ENCODE data around the gene ERAL1. TPM values are rescaled to one million over a fixed set of nuclear protein-coding genes. Genes with fewer than 3 reads are reported as not detected.

The ERAL1 gene
- total RNA-seq, 4 donors from 2014 or later, result 24.5 to 38.0 (median 27.7) TPM

DNA sequence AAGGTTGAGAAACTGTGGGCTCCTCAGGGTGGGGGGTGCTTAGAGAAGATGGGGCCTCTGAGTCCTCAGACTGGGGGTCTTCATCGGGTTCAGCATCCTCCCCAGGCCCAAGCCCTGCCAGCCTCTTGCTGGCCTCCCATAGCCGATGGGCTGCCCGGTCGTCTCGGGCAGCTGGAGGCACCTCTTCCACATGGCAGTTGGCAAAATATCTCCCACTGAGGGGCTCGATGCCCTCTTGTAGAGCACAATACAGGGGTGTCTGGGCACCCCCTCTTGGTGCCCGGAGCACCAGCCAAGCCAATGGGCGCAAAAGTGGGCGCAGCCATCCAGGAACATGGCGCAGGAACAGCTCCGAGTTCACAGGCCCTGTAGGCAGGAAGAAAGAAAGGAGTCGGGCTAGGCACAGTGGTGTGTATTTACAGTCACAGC lies 43.7 kb downstream of the ERAL1 start:
- TF ChIP-seq CTCF (IDR thresholded peaks at IDR 0.05) (no peak), EP300 (IDR thresholded peaks at IDR 0.05) (no peak), POLR2A (IDR thresholded peaks at IDR 0.05; ENCODE audit: low read depth) (no peak), POLR2AphosphoS5 (IDR thresholded peaks at IDR 0.05) (no peak)
- Histone ChIP-seq H3K27ac (replicated peaks in 1 of 4) (peak overlapping the region; percentile 85 to 97 (median 94)), H3K4me1 (peaks cover 39 to 68% (median 52%) of the 10 kb centered on the region in 4 donors), H3K27me3 (peaks cover 0 to 5% (median 0%) of the 10 kb centered on the region in 4 donors), H3K36me3 (no peaks in the 10 kb centered on the region), H3K4me3 (no peak overlapping the region), H3K9me3 (no peaks in the 10 kb centered on the region)
- DNase-seq (ENCODE audit: extremely low spot score), result no peak
- intact Hi-C loops (cut with DNase I), result loop anchor here (5.0 to 10.0 kb wide), 2 partner anchors 46 to 141 kb away; no protein-coding TSS in a partner anchor
- 81% methylated on average over 8 of the region's 12 CpGs for WGBS

DNA sequence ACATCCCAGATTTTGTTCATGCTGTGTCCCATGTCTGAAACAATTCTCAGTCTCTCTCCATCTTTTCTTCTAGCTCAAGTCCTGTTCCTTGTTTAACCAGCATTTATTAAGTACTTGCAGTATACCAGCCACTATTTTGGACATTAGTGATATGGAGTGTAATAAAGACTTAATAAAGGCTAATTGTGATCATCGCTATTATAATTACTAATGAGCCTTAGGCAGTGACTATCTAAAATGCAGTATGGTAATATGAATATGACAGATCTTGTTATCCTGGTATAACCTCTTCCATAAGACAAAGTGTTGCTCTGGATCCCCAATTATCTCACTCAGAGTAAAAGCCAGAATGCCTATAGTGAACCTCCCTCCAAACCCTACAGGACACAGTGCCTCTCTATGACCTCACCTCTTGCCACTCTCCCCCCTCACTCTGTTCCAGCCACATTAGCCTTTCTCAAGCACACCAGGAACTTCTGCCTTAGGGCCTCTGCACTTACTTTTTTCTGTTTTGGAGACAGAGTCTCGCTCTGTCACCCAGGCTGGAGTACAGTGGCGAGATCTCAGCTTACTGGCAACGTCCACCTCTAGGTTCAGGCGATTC lies 44.5 kb downstream of the ERAL1 start:
- Histone ChIP-seq H3K9me3 (no peaks in the 10 kb centered on the region), H3K27me3 (peaks cover 0 to 5% (median 0%) of the 10 kb centered on the region in 4 donors), H3K27ac (replicated peaks in 1 of 4) (peak overlapping the region in 1 of 4 donors; percentile 96), H3K4me1 (peaks cover 31 to 63% (median 49%) of the 10 kb centered on the region in 4 donors), H3K36me3 (no peaks in the 10 kb centered on the region), H3K4me3 (no peak overlapping the region)
- DNase-seq (ENCODE audit: extremely low spot score), result no peak
- WGBS, result 96% methylated on average over 5 of the region's 5 CpGs
- intact Hi-C loops (cut with DNase I), result loop anchor here (5.0 to 10.0 kb wide), 2 partner anchors 45 to 142 kb away; no protein-coding TSS in a partner anchor
- no peak for TF ChIP-seq POLR2AphosphoS5 (IDR thresholded peaks at IDR 0.05)
- TF ChIP-seq EP300 (IDR thresholded peaks at IDR 0.05), result no peak
- no peak for TF ChIP-seq POLR2A (IDR thresholded peaks at IDR 0.05; ENCODE audit: low read depth)
- TF ChIP-seq CTCF (IDR thresholded peaks at IDR 0.05), result no peak

DNA sequence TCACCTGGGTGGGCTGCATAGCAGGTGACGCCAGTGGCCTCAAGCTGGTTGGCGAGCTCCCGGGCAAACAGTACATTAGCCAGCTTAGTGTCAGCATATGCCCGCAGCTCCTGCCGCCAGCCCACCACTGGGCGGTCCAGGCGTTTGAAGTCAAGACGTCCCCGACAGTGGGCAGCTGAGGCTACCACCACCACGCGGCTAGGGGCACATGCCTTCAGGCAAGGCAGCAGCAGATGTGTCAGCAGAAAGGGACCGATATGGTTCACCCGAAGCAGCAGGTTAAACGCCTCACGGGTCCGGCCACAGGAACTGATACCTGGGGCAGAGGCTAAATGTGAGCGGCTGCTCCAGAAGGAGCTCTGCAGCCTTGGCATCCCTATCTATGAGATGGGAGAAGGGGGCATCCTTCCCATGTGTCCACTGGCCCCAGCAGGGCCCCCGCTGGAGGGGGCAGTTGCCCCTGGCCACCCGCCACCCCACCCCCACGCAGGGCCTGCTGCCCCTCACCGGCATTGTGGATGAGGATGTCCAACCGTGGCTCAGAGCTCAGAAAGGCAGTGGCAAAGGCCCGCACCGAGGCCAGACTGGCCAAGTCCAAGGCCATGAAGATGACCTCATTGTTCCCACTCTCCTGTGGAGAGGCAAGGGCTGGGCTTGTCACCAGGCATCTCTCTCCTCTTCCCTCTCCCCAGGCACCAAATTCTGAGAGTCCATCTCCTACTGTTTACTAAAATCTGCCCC lies 46.3 kb downstream of the ERAL1 start:
- Histone ChIP-seq H3K9me3 (no peaks in the 10 kb centered on the region), H3K4me1 (peaks cover 25 to 52% (median 40%) of the 10 kb centered on the region in 4 donors), H3K4me3 (peak overlapping the region in 1 of 4 donors; percentile 78), H3K36me3 (peaks cover 2 to 9% (median 8%) of the 10 kb centered on the region in 4 donors), H3K27ac (replicated peaks in 1 of 4) (no peak overlapping the region), H3K27me3 (peaks cover 0 to 5% (median 0%) of the 10 kb centered on the region in 4 donors)
- WGBS, result 97% methylated on average over 5 of the region's 24 CpGs
- intact Hi-C loops (cut with DNase I), result no loop called here
- TF ChIP-seq CTCF (IDR thresholded peaks at IDR 0.05) (no peak), EP300 (IDR thresholded peaks at IDR 0.05) (no peak), POLR2AphosphoS5 (IDR thresholded peaks at IDR 0.05) (no peak), POLR2A (IDR thresholded peaks at IDR 0.05; ENCODE audit: low read depth) (no peak)
- DNase-seq (ENCODE audit: extremely low spot score), result no peak

GRCh38 chr17:28901866-28902818 lies 47.3 kb downstream of the ERAL1 start:
- H3K36me3 ChIP-seq, result peaks cover 9 to 19% (median 18%) of the 10 kb centered on the region in 4 donors
- TF ChIP-seq POLR2AphosphoS5 (IDR thresholded peaks at IDR 0.05) (no peak), CTCF (IDR thresholded peaks at IDR 0.05) (no peak), EP300 (IDR thresholded peaks at IDR 0.05) (no peak), POLR2A (IDR thresholded peaks at IDR 0.05; ENCODE audit: low read depth) (no peak)
- H3K4me3 ChIP-seq, result peak overlapping the region; percentile 69 to 83 (median 78)
- DNase-seq (ENCODE audit: extremely low spot score), result no peak
- intact Hi-C loops (cut with DNase I), result no loop called here
- H3K27ac ChIP-seq (replicated peaks in 1 of 4), result peak overlapping the region; percentile 83 to 92 (median 88)
- H3K9me3 ChIP-seq, result no peaks in the 10 kb centered on the region
- H3K27me3 ChIP-seq, result peaks cover 0 to 5% (median 0%) of the 10 kb centered on the region in 4 donors
- WGBS, result 16% methylated on average over 16 of the region's 62 CpGs
- H3K4me1 ChIP-seq, result peaks cover 20 to 52% (median 41%) of the 10 kb centered on the region in 4 donors

All from esophagus muscularis mucosa (tissue), 4 donors.